GM23248 (cell line): ENCODE data around the gene TBCCD1.

Source experiments
- EZH2 ChIP-seq: fragments of 200-600 bp; sonication (generic); IDR thresholded peaks from 2 replicates; pipeline ENCODE4 v1.6.1; 2018; ENCODE audit warnings: antibody characterized with exemption, mild to moderate bottlenecking; ENCODE audit not compliant: insufficient read depth, poor library complexity, severe bottlenecking
- EZH2phosphoT487 ChIP-seq: fragments of 200-600 bp; sonication (generic); IDR thresholded peaks from 2 replicates; pipeline ENCODE4 v1.6.1; 2018; ENCODE audit warnings: antibody characterized with exemption, moderate library complexity, mild to moderate bottlenecking, low read depth; ENCODE audit not compliant: insufficient read depth

- no peak for TF ChIP-seq EZH2phosphoT487
- no peak for TF ChIP-seq EZH2
Observed at GRCh38 chr3:186571644-186572013, 4.5 kb upstream of the TBCCD1 start.
